Sigmoid colon (tissue), 4 donors: ENCODE data around the gene TRIM25.

Experiments
- EP300 ChIP-seq, 4 donors: sonication (generic); formaldehyde crosslinking; IDR thresholded peaks; one replicate each; pipeline ENCODE4 v1.6.1; 2017; ENCODE audit warnings: antibody characterized with exemption in 4 of 4
- POLR2A ChIP-seq, 2 donors: fragments of 450-650 bp; IDR thresholded peaks; one replicate each; pipeline ENCODE4 v1.6.1; 2016; ENCODE audit warnings: antibody characterized with exemption in 2 of 2, mild to moderate bottlenecking in 2 of 2, moderate library complexity in 2 of 2
- TF ChIP-seq, protein P1 (sequence below), 4 experiments: fragments of 450-650 bp in 3 of 4; fragments of 200-600 bp in 1 of 4; IDR thresholded peaks; one replicate each; pipeline ENCODE4 v1.5.1; 2016 to 2019; ENCODE audit warnings: antibody characterized with exemption in 4 of 4, mild to moderate bottlenecking in 3 of 4, moderate library complexity in 2 of 4

- TF ChIP-seq POLR2A (IDR thresholded peaks at IDR 0.05) (no peak), EP300 (IDR thresholded peaks at IDR 0.05) (no peak)
- TF ChIP-seq, protein P1, sequence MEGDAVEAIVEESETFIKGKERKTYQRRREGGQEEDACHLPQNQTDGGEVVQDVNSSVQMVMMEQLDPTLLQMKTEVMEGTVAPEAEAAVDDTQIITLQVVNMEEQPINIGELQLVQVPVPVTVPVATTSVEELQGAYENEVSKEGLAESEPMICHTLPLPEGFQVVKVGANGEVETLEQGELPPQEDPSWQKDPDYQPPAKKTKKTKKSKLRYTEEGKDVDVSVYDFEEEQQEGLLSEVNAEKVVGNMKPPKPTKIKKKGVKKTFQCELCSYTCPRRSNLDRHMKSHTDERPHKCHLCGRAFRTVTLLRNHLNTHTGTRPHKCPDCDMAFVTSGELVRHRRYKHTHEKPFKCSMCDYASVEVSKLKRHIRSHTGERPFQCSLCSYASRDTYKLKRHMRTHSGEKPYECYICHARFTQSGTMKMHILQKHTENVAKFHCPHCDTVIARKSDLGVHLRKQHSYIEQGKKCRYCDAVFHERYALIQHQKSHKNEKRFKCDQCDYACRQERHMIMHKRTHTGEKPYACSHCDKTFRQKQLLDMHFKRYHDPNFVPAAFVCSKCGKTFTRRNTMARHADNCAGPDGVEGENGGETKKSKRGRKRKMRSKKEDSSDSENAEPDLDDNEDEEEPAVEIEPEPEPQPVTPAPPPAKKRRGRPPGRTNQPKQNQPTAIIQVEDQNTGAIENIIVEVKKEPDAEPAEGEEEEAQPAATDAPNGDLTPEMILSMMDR (IDR thresholded peaks at IDR 0.05), result no peak
These were observed 32.1 kb downstream of the TRIM25 start for GRCh38 chr17:56881685-56882295.
